HCT116 (cell line): ENCODE data around the gene CRISP3. TPM values are rescaled to one million over a fixed set of nuclear protein-coding genes. Genes with fewer than 3 reads are reported as not detected.

Source experiments
- ATAC-seq: fragments of 200-7000 bp; cut with Tn5 transposase; 2 replicates; pipeline ENCODE4 v1.9.1; 2020; ENCODE audit warnings: mild to moderate bottlenecking, moderate library complexity
- BruUV-seq: library from RNA; stranded (reverse); fragments of 400-500 nt; replicated peaks from 2 replicates; lab custom pipeline; 2021; lab: Mats Ljungman, UMichigan
- CTCF ChIA-PET: fragments of 300-600 bp; sonication (Branson Sonifier 250); formaldehyde crosslinking; loops from one replicate; lab custom pipeline; 2021; ENCODE audit warnings: antibody characterized with exemption; lab: Charles Lee
- POLR2A ChIA-PET: fragments of 300-600, 350-600 bp; sonication (Branson Sonifier 250); formaldehyde crosslinking; loops from one replicate; lab custom pipeline; 2021; ENCODE audit warnings: antibody characterized with exemption; lab: Charles Lee
- RAD21 ChIA-PET, 2 experiments: fragments of 300-600 bp; sonication (Branson Sonifier 250); formaldehyde crosslinking; loops; one replicate each; lab custom pipeline; 2023; ENCODE audit warnings: low total read pairs in 2 of 2; ENCODE audit not compliant: uncharacterized antibody in 2 of 2, unreplicated experiment in 2 of 2, low non-redundant PET in 1 of 2; lab: Charles Lee
- DNase-seq: peaks from one replicate; pipeline ENCODE4 v3.0.0-alpha.2; 2010; ENCODE audit warnings: low read depth, low spot score
- H2AFZ ChIP-seq: fragments of 200-600 bp; shearing (Covaris generic), sonication (generic); 2 replicates; pipeline ENCODE4 v1.6.1; 2017; ENCODE audit warnings: low read depth, mixed run types, mixed read lengths, antibody characterized with exemption, low read length; ENCODE audit not compliant: poor library complexity, severe bottlenecking
- H3K27ac ChIP-seq: 2 replicates; pipeline ENCODE4 v1.5.1; 2012; ENCODE audit warnings: low read depth, low read length
- H3K27me3 ChIP-seq: fragments of 200-600 bp; sonication (generic); 2 replicates; pipeline ENCODE4 v1.6.1; 2016; ENCODE audit warnings: mixed run types, low read length, mixed read lengths; ENCODE audit not compliant: insufficient read depth
- H3K36me3 ChIP-seq, 2 experiments: fragments of 200-500 bp in 1 of 2; fragments of 200-600 bp in 1 of 2; sonication (Bioruptor generic) in 1 of 2; sonication (generic) in 1 of 2; 2 replicates each; pipeline versions ENCODE4 v1.5.1 to v1.6.1; 2014 to 2016; ENCODE audit warnings: low read length in 2 of 2, inconsistent platforms in 1 of 2, mixed read lengths in 1 of 2, mixed run types in 1 of 2; ENCODE audit not compliant: insufficient read depth in 2 of 2, control insufficient read depth in 1 of 2
- H3K4me1 ChIP-seq, 2 experiments: fragments of 200-600 bp in 1 of 2; sonication (generic) in 1 of 2; 2 replicates each; pipeline versions ENCODE4 v1.5.1 to v1.6.1; 2012 to 2017; ENCODE audit warnings: low read length in 2 of 2, inconsistent platforms in 1 of 2, mild to moderate bottlenecking in 1 of 2, mixed read lengths in 1 of 2, mixed run types in 1 of 2, moderate library complexity in 1 of 2; ENCODE audit not compliant: insufficient read depth in 2 of 2, control insufficient read depth in 1 of 2
- H3K4me2 ChIP-seq: fragments of 200-600 bp; sonication (generic); 2 replicates; pipeline ENCODE4 v1.6.1; 2017; ENCODE audit warnings: mixed run types, low read length, mixed read lengths
- H3K4me3 ChIP-seq, 2 experiments: fragments of 200-600 bp in 1 of 2; sonication (generic) in 1 of 2; replicated peaks in 1 of 2; 2 replicates each; pipeline ENCODE4 v1.5.1; 2011 to 2016; ENCODE audit warnings: low read length in 2 of 2, control low read depth in 1 of 2, low read depth in 1 of 2, mild to moderate bottlenecking in 1 of 2, mixed read lengths in 1 of 2, mixed run types in 1 of 2
- H3K79me2 ChIP-seq: fragments of 200-600 bp; sonication (generic); 2 replicates; pipeline ENCODE4 v1.6.1; 2017; ENCODE audit warnings: mild to moderate bottlenecking, mixed run types, low read length, moderate library complexity, mixed read lengths; ENCODE audit not compliant: insufficient read depth
- H3K9ac ChIP-seq: fragments of 200-600 bp; sonication (generic); 2 replicates; pipeline ENCODE4 v1.6.1; 2016; ENCODE audit warnings: low read length, mixed read lengths
- H3K9me2 ChIP-seq: fragments of 200-600 bp; sonication (generic), shearing (Covaris generic); 2 replicates; pipeline ENCODE4 v1.6.1; 2017; ENCODE audit warnings: mixed run types, mild to moderate bottlenecking, moderate library complexity; ENCODE audit not compliant: insufficient read depth
- H3K9me3 ChIP-seq, 2 experiments: fragments of 200-500 bp in 1 of 2; fragments of 200-600 bp in 1 of 2; sonication (Bioruptor generic) in 1 of 2; sonication (generic) in 1 of 2; 2 replicates each; pipeline ENCODE4 v1.6.1; 2014 to 2017; ENCODE audit warnings: low read length in 2 of 2, mixed read lengths in 2 of 2, inconsistent platforms in 1 of 2, low read depth in 1 of 2, mild to moderate bottlenecking in 1 of 2, mixed run types in 1 of 2, moderate library complexity in 1 of 2; ENCODE audit not compliant: control insufficient read depth in 1 of 2, insufficient read depth in 1 of 2
- H4K20me1 ChIP-seq: fragments of 200-600 bp; sonication (generic), shearing (Covaris generic); 2 replicates; pipeline ENCODE4 v1.6.1; 2017; ENCODE audit warnings: mixed run types, mild to moderate bottlenecking, moderate library complexity; ENCODE audit not compliant: insufficient read depth
- CBX3 ChIP-seq: IDR thresholded peaks from 2 replicates; pipeline ENCODE4 v1.6.1; 2012; ENCODE audit warnings: low read depth
- EGR1 ChIP-seq: IDR thresholded peaks from 2 replicates; pipeline ENCODE4 v1.6.1; 2012; ENCODE audit warnings: low read depth
- ELF1 ChIP-seq: IDR thresholded peaks from 2 replicates; pipeline ENCODE4 v1.6.1; 2012; ENCODE audit warnings: low read depth, borderline replicate concordance
- EZH2phosphoT487 ChIP-seq: fragments of 200-600 bp; IDR thresholded peaks from 2 replicates; pipeline ENCODE4 v1.6.1; 2018; ENCODE audit warnings: antibody characterized with exemption, borderline replicate concordance
- FOSL1 ChIP-seq: IDR thresholded peaks from 2 replicates; pipeline ENCODE4 v1.6.1; 2012; ENCODE audit warnings: low read depth
- SP1 ChIP-seq: IDR thresholded peaks from 2 replicates; pipeline ENCODE4 v1.6.1; 2012; ENCODE audit warnings: low read depth
- TCF7L2 ChIP-seq: IDR thresholded peaks from 2 replicates; pipeline ENCODE4 v1.7.0; 2011; ENCODE audit warnings: borderline replicate concordance, inconsistent platforms; ENCODE audit not compliant: insufficient read depth, insufficient read length; ENCODE audit errors: extremely low read depth
- ZBTB33 ChIP-seq: IDR thresholded peaks from 2 replicates; pipeline ENCODE4 v1.6.1; 2011; ENCODE audit warnings: mild to moderate bottlenecking, low read length, moderate library complexity; ENCODE audit not compliant: insufficient replicate concordance; ENCODE audit errors: extremely low read depth
- ZFX ChIP-seq: fragments of 450-650 bp; IDR thresholded peaks from 2 replicates; pipeline ENCODE4 v1.6.1; 2017
- intact Hi-C: fragments of 100-400 bp; cut with micrococcal nuclease; formaldehyde crosslinking; loops from 2 replicates; pipeline ENCODE4 v1.10.0; 2022
- total RNA-seq: library from RNA; stranded (reverse); gene quantifications from one replicate; pipeline ENCODE4 v1.2.1, GENCODE V29; 2021; ENCODE audit not compliant: unreplicated experiment
- TF ChIP-seq, protein P1 (sequence below): IDR thresholded peaks from 2 replicates; pipeline ENCODE4 v1.6.1; 2012

CRISP3 gene
- total RNA-seq, 1 experiment from 2014 or later: not detected

GRCh38 chr6:49743429-49743828 lies 759 bp downstream of the CRISP3 start:
- no peak overlapping the region for H3K4me2 ChIP-seq
- CTCF ChIA-PET: no interaction called here
- H3K9me2 ChIP-seq: no peaks in the 10 kb centered on the region
- H3K27ac ChIP-seq: no peak overlapping the region
- POLR2A ChIA-PET: no interaction called here
- H3K79me2 ChIP-seq: no peaks in the 10 kb centered on the region
- intact Hi-C loops: no loop called here
- no peaks in the 10 kb centered on the region for H3K36me3 ChIP-seq
- H2AFZ ChIP-seq: no peak overlapping the region
- H3K4me3 ChIP-seq: no peak overlapping the region
- ATAC-seq: no peak
- H3K9ac ChIP-seq: no peak overlapping the region
- H3K4me1 ChIP-seq: no peaks in the 10 kb centered on the region
- H4K20me1 ChIP-seq: no peaks in the 10 kb centered on the region
- TF ChIP-seq, protein P1, sequence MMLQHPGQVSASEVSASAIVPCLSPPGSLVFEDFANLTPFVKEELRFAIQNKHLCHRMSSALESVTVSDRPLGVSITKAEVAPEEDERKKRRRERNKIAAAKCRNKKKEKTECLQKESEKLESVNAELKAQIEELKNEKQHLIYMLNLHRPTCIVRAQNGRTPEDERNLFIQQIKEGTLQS: no peak
- no peak for TF ChIP-seq EGR1
- TF ChIP-seq ELF1: no peak
- no peak for TF ChIP-seq TCF7L2
- no peak for TF ChIP-seq CBX3
- TF ChIP-seq ZBTB33: no peak
- TF ChIP-seq FOSL1: no peak
- TF ChIP-seq EZH2phosphoT487: no peak
- no peak for TF ChIP-seq ZFX
- TF ChIP-seq SP1: no peak
- no peaks in the 10 kb centered on the region for H3K9me3 ChIP-seq
- no peaks in the 10 kb centered on the region for H3K27me3 ChIP-seq
- BruUV-seq: no TSS peak
- RAD21 ChIA-PET: no interaction called here
- no peak for DNase-seq
